B cell (primary cell): ENCODE measurements around the gene SNCAIP. TPM values are rescaled to one million over a fixed set of nuclear protein-coding genes. Genes with fewer than 3 reads are reported as not detected.

Experiments
- ATAC-seq: fragments of 200-7000 bp; cut with Tn5 transposase; one replicate; pipeline ENCODE4 v1.10.0; 2021; ENCODE audit warnings: low read depth, mild to moderate bottlenecking, moderate number of reproducible peaks, moderate library complexity
- CTCF ChIA-PET: fragments of 350-600 bp; sonication (Branson Sonifier 250); formaldehyde crosslinking; loops from one replicate; lab custom pipeline; 2021; ENCODE audit warnings: antibody characterized with exemption, inconsistent platforms; lab: Charles Lee
- POLR2A ChIA-PET: fragments of 350-600 bp; sonication (Branson Sonifier 250); formaldehyde crosslinking; loops from one replicate; lab custom pipeline; 2021; ENCODE audit warnings: antibody characterized with exemption; lab: Charles Lee
- DNase-seq: peaks from one replicate; pipeline ENCODE4 v3.0.0; 2013
- H2AFZ ChIP-seq: 2 replicates; pipeline ENCODE4 v1.6.1; 2012; ENCODE audit warnings: mild to moderate bottlenecking, low read depth, low read length; ENCODE audit not compliant: insufficient read depth, poor library complexity, severe bottlenecking
- H3K27ac ChIP-seq, 2 donors: 1 replicate in 1 of 2; 2 replicates in 1 of 2; pipeline ENCODE4 v1.5.1; 2012 to 2013; ENCODE audit warnings: low read length in 2 of 2, mild to moderate bottlenecking in 2 of 2, moderate library complexity in 1 of 2
- H3K27me3 ChIP-seq, 4 experiments: fragments of 200-600 bp in 1 of 4; sonication (generic) in 1 of 4; replicated peaks in 1 of 4; 1 replicate in 2 of 4; 2 replicates in 2 of 4; pipeline versions ENCODE4 v1.6.1 to v1.7.0; 2013 to 2016; ENCODE audit warnings: low read length in 3 of 4, mild to moderate bottlenecking in 2 of 4, mixed read lengths in 1 of 4, moderate library complexity in 1 of 4; ENCODE audit not compliant: insufficient read depth in 4 of 4, control insufficient read depth in 3 of 4; ENCODE audit errors: control extremely low read depth in 1 of 4
- H3K36me3 ChIP-seq, 2 experiments: replicated peaks in 1 of 2; 1 replicate in 1 of 2; 2 replicates in 1 of 2; pipeline versions ENCODE4 v1.6.1 to v1.7.1; 2013; ENCODE audit warnings: low read length in 1 of 2; ENCODE audit not compliant: insufficient read depth in 2 of 2, control insufficient read depth in 1 of 2; ENCODE audit errors: control extremely low read depth in 1 of 2, extremely low read depth in 1 of 2
- H3K4me1 ChIP-seq, 2 donors: fragments of 200-600 bp in 1 of 2; sonication (generic) in 1 of 2; 1 replicate in 1 of 2; 2 replicates in 1 of 2; pipeline versions ENCODE4 v1.5.1 to v1.6.1; 2013 to 2017; ENCODE audit warnings: low read length in 2 of 2; ENCODE audit not compliant: control insufficient read depth in 2 of 2, insufficient read depth in 2 of 2
- H3K4me2 ChIP-seq: replicated peaks from 2 replicates; pipeline ENCODE3; 2012; ENCODE audit warnings: mild to moderate bottlenecking, low read depth, low read length; ENCODE audit not compliant: poor library complexity, severe bottlenecking
- H3K4me3 ChIP-seq, 5 experiments: fragments of 200-600 bp in 1 of 5; sonication (generic) in 1 of 5; 1 replicate in 3 of 5; 2 replicates in 2 of 5; pipeline versions ENCODE4 v1.5.1 to v1.7.0; 2011 to 2016; ENCODE audit warnings: low read length in 4 of 5, mild to moderate bottlenecking in 4 of 5, low read depth in 2 of 5, control low read depth in 1 of 5, moderate library complexity in 1 of 5; ENCODE audit not compliant: insufficient read depth in 1 of 5; ENCODE audit errors: control extremely low read depth in 1 of 5, extremely low read depth in 1 of 5
- H3K79me2 ChIP-seq: fragments of 200-600 bp; sonication (generic); one replicate; pipeline ENCODE4 v1.6.0; 2016; ENCODE audit warnings: low read length; ENCODE audit not compliant: control insufficient read depth, insufficient read depth
- H3K9ac ChIP-seq: fragments of 200-600 bp; sonication (generic); 2 replicates; pipeline ENCODE4 v1.6.1; 2017; ENCODE audit warnings: mild to moderate bottlenecking, low read length, moderate library complexity
- H3K9me3 ChIP-seq, 3 donors: one replicate each; pipeline versions ENCODE4 v1.6.1 to v1.7.1; 2013; ENCODE audit warnings: low read length in 2 of 3; ENCODE audit not compliant: control insufficient read depth in 2 of 3, insufficient read depth in 1 of 3; ENCODE audit errors: control extremely low read depth in 1 of 3
- H4K20me1 ChIP-seq: 2 replicates; pipeline ENCODE4 v1.6.0; 2012; ENCODE audit warnings: mild to moderate bottlenecking, low read length; ENCODE audit not compliant: insufficient read depth, control insufficient read depth, poor library complexity, severe bottlenecking
- H3K27ac Mint-ChIP-seq: one replicate; pipeline ENCODE4 v1.8.0; 2021; ENCODE audit warnings: mixed read lengths
- H3K27me3 Mint-ChIP-seq: one replicate; pipeline ENCODE4 v1.8.0; 2021; ENCODE audit warnings: mixed read lengths
- H3K4me1 Mint-ChIP-seq: one replicate; pipeline ENCODE4 v1.8.0; 2021; ENCODE audit warnings: mixed read lengths
- H3K4me3 Mint-ChIP-seq: one replicate; pipeline ENCODE4 v1.8.0; 2021; ENCODE audit warnings: mixed read lengths
- H3K9me3 Mint-ChIP-seq: one replicate; pipeline ENCODE4 v1.8.0; 2022; ENCODE audit warnings: mixed read lengths; ENCODE audit not compliant: insufficient read depth
- EZH2 ChIP-seq: IDR thresholded peaks from 2 replicates; pipeline ENCODE4 v1.6.1; 2012; ENCODE audit warnings: borderline replicate concordance, low read depth, mild to moderate bottlenecking, moderate library complexity, low read length; ENCODE audit not compliant: insufficient read depth, poor library complexity, severe bottlenecking
- WGBS: methylation state at CpG from one replicate; pipeline ENCODE4 v1.1.5; 2013; ENCODE audit warnings: missing lambda C conversion rate; ENCODE audit not compliant: insufficient coverage; 5-methylcytosine and 5-hydroxymethylcytosine counted together
- intact Hi-C: fragments of 100-400 bp; cut with micrococcal nuclease; formaldehyde crosslinking; loops from one replicate; pipeline ENCODE4 v1.10.0; 2022
- polyA plus RNA-seq: library from polyadenylated mRNA; depleted of rRNA; stranded (reverse); fragments of >200 nt; gene quantifications from 2 replicates; pipeline ENCODE4 v1.2.3, GENCODE V29; 2012
- total RNA-seq, 2 donors: library from RNA; stranded (reverse); fragments of 120-200 nt in 1 of 2; gene quantifications; 1 replicate in 1 of 2; 2 replicates in 1 of 2; pipeline versions ENCODE4 v1.2.3 to v1.2.4, GENCODE V29; 2013 to 2022
- TF ChIP-seq, protein P1 (sequence below): fragments of 200-600 bp; IDR thresholded peaks from one replicate; pipeline ENCODE4 v1.8.0; 2022; ENCODE audit warnings: antibody characterized with exemption, mild to moderate bottlenecking

SNCAIP gene
- total and polyA plus RNA-seq, 2 donors (not counting 1 experiment from before 2014, with no cell fraction given), result not detected

DNA sequence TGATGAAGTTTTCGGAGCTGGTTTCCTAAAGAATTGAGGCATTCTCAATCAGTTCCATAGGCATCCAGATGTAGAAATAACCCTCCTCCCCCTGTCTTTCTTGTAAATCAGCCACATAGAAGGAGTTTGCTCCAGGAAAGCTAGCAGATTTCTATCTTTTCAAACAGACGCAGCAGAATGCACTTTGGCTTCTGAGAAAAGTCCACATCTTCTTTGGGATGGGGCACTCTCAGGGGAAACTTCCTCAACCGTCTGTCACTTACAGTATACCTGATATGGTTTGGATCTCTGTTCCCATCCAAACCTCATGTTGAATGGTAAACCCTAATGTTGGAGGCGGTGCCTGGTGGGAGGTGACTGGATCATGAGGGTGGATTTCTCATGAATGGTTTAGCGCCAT lies 94.1 kb downstream of the SNCAIP start:
- no peak overlapping the region for H3K9ac ChIP-seq
- 91% methylated on average over 4 of the region's 5 CpGs for WGBS
- Mint-ChIP-seq H3K9me3 (no peaks in the 10 kb centered on the region), H3K27me3 (no peaks in the 10 kb centered on the region), H3K27ac (no peak overlapping the region), H3K4me3 (no peak overlapping the region), H3K4me1 (no peaks in the 10 kb centered on the region)
- no peak overlapping the region for H3K27ac ChIP-seq
- DNase-seq (no peak), ATAC-seq (no peak)
- H3K4me2 ChIP-seq, result no peak overlapping the region
- CTCF ChIA-PET, result no interaction called here
- no peak overlapping the region for H2AFZ ChIP-seq
- no peaks in the 10 kb centered on the region for H3K9me3 ChIP-seq
- no peaks in the 10 kb centered on the region for H3K79me2 ChIP-seq
- H3K27me3 ChIP-seq, result peaks cover 0 to 2% (median 0%) of the 10 kb centered on the region in 4 experiments
- no peaks in the 10 kb centered on the region for H4K20me1 ChIP-seq
- H3K36me3 ChIP-seq, result no peaks in the 10 kb centered on the region
- POLR2A ChIA-PET, result no interaction called here
- intact Hi-C loops, result no loop called here
- H3K4me1 ChIP-seq, result no peaks in the 10 kb centered on the region
- TF ChIP-seq, protein P1, sequence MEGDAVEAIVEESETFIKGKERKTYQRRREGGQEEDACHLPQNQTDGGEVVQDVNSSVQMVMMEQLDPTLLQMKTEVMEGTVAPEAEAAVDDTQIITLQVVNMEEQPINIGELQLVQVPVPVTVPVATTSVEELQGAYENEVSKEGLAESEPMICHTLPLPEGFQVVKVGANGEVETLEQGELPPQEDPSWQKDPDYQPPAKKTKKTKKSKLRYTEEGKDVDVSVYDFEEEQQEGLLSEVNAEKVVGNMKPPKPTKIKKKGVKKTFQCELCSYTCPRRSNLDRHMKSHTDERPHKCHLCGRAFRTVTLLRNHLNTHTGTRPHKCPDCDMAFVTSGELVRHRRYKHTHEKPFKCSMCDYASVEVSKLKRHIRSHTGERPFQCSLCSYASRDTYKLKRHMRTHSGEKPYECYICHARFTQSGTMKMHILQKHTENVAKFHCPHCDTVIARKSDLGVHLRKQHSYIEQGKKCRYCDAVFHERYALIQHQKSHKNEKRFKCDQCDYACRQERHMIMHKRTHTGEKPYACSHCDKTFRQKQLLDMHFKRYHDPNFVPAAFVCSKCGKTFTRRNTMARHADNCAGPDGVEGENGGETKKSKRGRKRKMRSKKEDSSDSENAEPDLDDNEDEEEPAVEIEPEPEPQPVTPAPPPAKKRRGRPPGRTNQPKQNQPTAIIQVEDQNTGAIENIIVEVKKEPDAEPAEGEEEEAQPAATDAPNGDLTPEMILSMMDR, result no peak
- TF ChIP-seq EZH2, result no peak
- H3K4me3 ChIP-seq, result no peak overlapping the region

DNA sequence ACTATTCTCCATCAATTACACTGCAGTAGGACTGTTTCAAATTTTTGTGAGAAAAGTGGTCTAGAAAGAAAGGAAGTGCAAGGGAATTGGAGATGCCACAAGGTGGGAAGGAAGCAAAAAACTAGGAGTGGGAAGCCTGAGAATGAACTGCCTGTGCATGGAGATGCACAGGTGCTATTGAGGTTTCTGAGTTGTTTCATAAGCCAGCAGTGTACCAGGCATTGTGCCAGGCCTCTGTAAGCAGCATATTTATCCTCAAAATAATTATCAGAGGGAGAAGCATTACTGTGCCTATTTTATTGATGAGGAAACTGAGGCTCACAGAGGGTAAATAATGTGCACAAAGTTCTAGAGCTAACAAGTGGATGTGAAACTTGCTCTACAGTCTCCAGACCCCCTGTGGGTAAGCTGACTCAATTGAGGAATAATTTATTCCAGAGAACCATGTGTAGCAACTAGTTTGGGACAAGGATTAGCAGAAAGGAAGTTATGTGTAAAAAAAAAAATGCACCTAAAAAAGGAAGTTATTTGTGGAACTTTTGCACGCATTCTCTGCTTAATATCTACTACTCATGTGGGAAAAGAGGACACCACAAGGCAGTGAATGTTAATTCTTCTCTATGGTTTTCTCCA lies 96.7 kb downstream of the SNCAIP start:
- ChIA-PET POLR2A (no interaction called here), CTCF (no interaction called here)
- WGBS, result no CpG with 5 or more reads among the region's 1 CpG
- H3K79me2 ChIP-seq, result no peaks in the 10 kb centered on the region
- peaks cover 9% of the 10 kb centered on the region for H3K27me3 Mint-ChIP-seq
- H3K4me1 Mint-ChIP-seq, result no peaks in the 10 kb centered on the region
- no peak overlapping the region for H3K27ac Mint-ChIP-seq
- no peak overlapping the region for H2AFZ ChIP-seq
- H3K4me3 Mint-ChIP-seq, result no peak overlapping the region
- H4K20me1 ChIP-seq, result no peaks in the 10 kb centered on the region
- H3K9me3 Mint-ChIP-seq, result no peaks in the 10 kb centered on the region
- intact Hi-C loops, result no loop called here
- no peak overlapping the region for H3K27ac ChIP-seq
- no peaks in the 10 kb centered on the region for H3K4me1 ChIP-seq
- no peak overlapping the region for H3K4me2 ChIP-seq
- peaks cover 0 to 11% (median 0%) of the 10 kb centered on the region in 4 experiments for H3K27me3 ChIP-seq
- DNase-seq (no peak), ATAC-seq (no peak)
- no peak overlapping the region for H3K4me3 ChIP-seq
- H3K9me3 ChIP-seq, result no peaks in the 10 kb centered on the region
- TF ChIP-seq, protein P1, result no peak
- TF ChIP-seq EZH2, result no peak
- no peaks in the 10 kb centered on the region for H3K36me3 ChIP-seq
- no peak overlapping the region for H3K9ac ChIP-seq
